Central memory CD4-positive, alpha-beta T cell (primary cell): ENCODE results near the gene PIK3AP1.
"Not testable (repeated sequence)": the region's sequence is repeated elsewhere in the genome, so short reads cannot be mapped to it uniquely, and the experiment has no call there.

Experiments used
- DNase-seq: peaks from one replicate; pipeline ENCODE4 v3.0.0; 2022

Gene PIK3AP1

GRCh38 chr10:96719850-96720421 lies 378 bp downstream of the PIK3AP1 start:
- peak; percentile 12 for DNase-seq

GRCh38 chr10:96719200-96719599 lies 1.1 kb downstream of the PIK3AP1 start:
- DNase-seq: no peak

- no peak for DNase-seq
Observed at GRCh38 chr10:96718304-96718990, 1.9 kb downstream of the PIK3AP1 start.

- no peak for DNase-seq
Observed at GRCh38 chr10:96716390-96716789, 3.9 kb downstream of the PIK3AP1 start.

- DNase-seq: no peak
Observed at GRCh38 chr10:96714746-96715255, 5.5 kb downstream of the PIK3AP1 start.

- no peak for DNase-seq
Observed at GRCh38 chr10:96714031-96714590, 6.2 kb downstream of the PIK3AP1 start.

GRCh38 chr10:96712662-96713271 lies 7.5 kb downstream of the PIK3AP1 start:
- no peak for DNase-seq

GRCh38 chr10:96711048-96711728 lies 9.1 kb downstream of the PIK3AP1 start:
- no peak for DNase-seq

- DNase-seq: no peak
Observed at GRCh38 chr10:96709525-96709924, 10.8 kb downstream of the PIK3AP1 start.

- DNase-seq: no peak
Observed at GRCh38 chr10:96708996-96709395, 11.3 kb downstream of the PIK3AP1 start.

- no peak for DNase-seq
Observed at GRCh38 chr10:96708456-96708855, 11.9 kb downstream of the PIK3AP1 start.

- DNase-seq: no peak
Observed at GRCh38 chr10:96706331-96706853, 13.9 kb downstream of the PIK3AP1 start.

- DNase-seq: no peak
Observed at GRCh38 chr10:96705134-96705533, 15.2 kb downstream of the PIK3AP1 start.

- no peak for DNase-seq
Observed at GRCh38 chr10:96704563-96704962, 15.8 kb downstream of the PIK3AP1 start.

GRCh38 chr10:96703358-96703757 lies 17.0 kb downstream of the PIK3AP1 start:
- no peak for DNase-seq

- DNase-seq: no peak
Observed at GRCh38 chr10:96701265-96701664, 19.0 kb downstream of the PIK3AP1 start.

- DNase-seq: no peak
Observed at GRCh38 chr10:96700374-96701099, 19.8 kb downstream of the PIK3AP1 start.

- no peak for DNase-seq
Observed at GRCh38 chr10:96699613-96700012, 20.7 kb downstream of the PIK3AP1 start.

- not testable (repeated sequence) for DNase-seq
Observed at GRCh38 chr10:96698305-96698704, 22.0 kb downstream of the PIK3AP1 start.

- no peak for DNase-seq
Observed at GRCh38 chr10:96697438-96697837, 22.9 kb downstream of the PIK3AP1 start.

GRCh38 chr10:96696845-96697425 lies 23.4 kb downstream of the PIK3AP1 start:
- DNase-seq: no peak
